Uterus (tissue), 2 donors: Measurements from ENCODE around the gene SLCO6A1.

Experiments
- CTCF ChIP-seq, 4 experiments: fragments of 200-600 bp in 2 of 4; fragments of 450-650 bp in 2 of 4; sonication (generic) in 2 of 4; IDR thresholded peaks; one replicate each; pipeline ENCODE4 v1.5.1; 2016 to 2019; ENCODE audit warnings: antibody characterized with exemption in 4 of 4, mild to moderate bottlenecking in 2 of 4, moderate library complexity in 1 of 4
- POLR2A ChIP-seq, 2 donors: fragments of 450-650 bp; IDR thresholded peaks; one replicate each; pipeline ENCODE4 v1.6.1; 2016; ENCODE audit warnings: antibody characterized with exemption in 2 of 2, mild to moderate bottlenecking in 1 of 2, moderate library complexity in 1 of 2

- TF ChIP-seq POLR2A (IDR thresholded peaks at IDR 0.05) (no peak), CTCF (IDR thresholded peaks at IDR 0.05) (no peak)
Observed at GRCh38 chr5:102380174-102380573, 118.6 kb downstream of the SLCO6A1 start.
